Ovary (tissue), 3 donors: ENCODE measurements around the gene GCK.

Source experiments
- POLR2A ChIP-seq: fragments of 450-650 bp; IDR thresholded peaks from one replicate; pipeline ENCODE4 v1.6.1; 2017; ENCODE audit warnings: antibody characterized with exemption, mild to moderate bottlenecking, moderate library complexity
- TF ChIP-seq, protein P1 (sequence below), 3 donors: fragments of 450-650 bp in 2 of 3; fragments of 200-600 bp in 1 of 3; IDR thresholded peaks; one replicate each; pipeline versions ENCODE4 v1.5.1 to v1.8.0; 2016 to 2022; ENCODE audit warnings: antibody characterized with exemption in 3 of 3, mild to moderate bottlenecking in 1 of 3
- donor health status: DM: no; HTN: no; CAD: no.

DNA sequence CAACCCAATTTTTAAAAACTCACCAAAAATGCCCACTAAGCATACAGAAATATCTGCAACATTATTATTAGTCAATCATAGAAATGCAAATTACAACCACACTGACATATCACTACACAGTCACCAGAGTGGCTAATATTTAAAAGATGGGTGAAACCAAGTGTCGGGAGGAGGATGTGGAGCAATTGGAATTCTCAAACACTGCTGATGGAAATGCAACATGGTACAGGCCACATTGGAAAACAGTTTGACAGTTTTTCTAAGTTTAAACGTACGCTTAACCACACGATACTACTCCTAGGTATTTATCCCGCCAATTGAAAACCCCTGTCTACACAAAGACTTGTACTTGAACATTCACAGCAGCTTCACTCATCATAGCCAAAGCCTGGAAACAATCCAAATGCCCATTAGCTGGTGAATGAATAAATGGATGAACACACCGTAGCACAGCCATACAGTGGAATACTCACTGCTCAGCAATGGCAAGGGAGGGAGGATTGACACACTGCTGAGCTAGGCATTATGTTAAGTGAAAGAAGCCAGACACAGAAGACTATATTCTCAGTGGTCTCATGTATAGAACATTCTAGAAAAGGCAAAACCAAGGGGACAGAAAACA, 16.3 kb downstream of the GCK start:
- TF ChIP-seq POLR2A, result no peak
- TF ChIP-seq, protein P1, sequence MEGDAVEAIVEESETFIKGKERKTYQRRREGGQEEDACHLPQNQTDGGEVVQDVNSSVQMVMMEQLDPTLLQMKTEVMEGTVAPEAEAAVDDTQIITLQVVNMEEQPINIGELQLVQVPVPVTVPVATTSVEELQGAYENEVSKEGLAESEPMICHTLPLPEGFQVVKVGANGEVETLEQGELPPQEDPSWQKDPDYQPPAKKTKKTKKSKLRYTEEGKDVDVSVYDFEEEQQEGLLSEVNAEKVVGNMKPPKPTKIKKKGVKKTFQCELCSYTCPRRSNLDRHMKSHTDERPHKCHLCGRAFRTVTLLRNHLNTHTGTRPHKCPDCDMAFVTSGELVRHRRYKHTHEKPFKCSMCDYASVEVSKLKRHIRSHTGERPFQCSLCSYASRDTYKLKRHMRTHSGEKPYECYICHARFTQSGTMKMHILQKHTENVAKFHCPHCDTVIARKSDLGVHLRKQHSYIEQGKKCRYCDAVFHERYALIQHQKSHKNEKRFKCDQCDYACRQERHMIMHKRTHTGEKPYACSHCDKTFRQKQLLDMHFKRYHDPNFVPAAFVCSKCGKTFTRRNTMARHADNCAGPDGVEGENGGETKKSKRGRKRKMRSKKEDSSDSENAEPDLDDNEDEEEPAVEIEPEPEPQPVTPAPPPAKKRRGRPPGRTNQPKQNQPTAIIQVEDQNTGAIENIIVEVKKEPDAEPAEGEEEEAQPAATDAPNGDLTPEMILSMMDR (IDR thresholded peaks at IDR 0.05), result no peak
